ENCODE results near the gene PDGFA. TPM values are rescaled to one million over a fixed set of nuclear protein-coding genes. Genes with fewer than 3 reads are reported as not detected.

PDGFA gene
- total RNA-seq, 2 experiments from 2014 or later, result 7.7 TPM

DNA sequence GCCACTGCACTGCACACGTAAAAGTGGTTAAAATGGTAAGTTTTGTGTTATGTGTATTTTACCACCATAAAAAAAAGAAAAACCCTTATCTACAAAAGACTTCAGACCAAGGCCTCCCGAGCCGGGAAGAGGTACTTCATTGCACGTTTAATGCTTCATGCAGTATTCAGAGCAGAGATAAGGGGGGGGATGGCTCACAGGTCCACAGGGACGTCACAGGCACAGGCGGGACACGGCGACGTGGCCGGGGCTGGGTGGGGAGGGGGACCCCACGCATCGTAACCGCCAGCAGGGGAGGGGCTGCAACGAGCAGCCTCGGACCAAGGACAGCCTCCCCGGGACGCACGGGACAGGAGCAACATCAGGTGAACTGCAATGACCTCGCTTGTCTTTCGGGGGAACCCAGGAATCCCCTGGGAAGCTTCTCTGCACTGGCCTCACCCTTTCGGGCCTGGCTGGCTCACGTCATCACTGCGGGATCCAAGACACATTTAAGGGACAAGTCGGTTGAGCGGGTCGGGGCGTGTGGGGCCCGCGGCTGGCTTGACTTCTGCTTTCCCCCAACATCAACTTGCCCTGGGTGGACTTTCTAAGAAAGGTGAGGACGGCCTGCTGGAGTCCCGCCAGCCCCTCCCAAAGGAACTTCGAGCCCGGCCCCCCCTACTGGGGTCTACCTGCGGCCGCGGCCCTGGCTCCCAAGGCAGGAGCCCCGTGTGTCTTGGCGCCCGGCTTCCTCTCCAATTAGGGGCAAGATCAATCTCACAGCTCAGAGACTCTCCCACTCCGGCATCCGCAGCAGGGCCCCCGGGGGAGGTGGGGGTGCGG, 29.6 kb upstream of the PDGFA start:
- Mint-ChIP-seq H3K9me3 (peaks cover 5% of the 10 kb centered on the region), H3K4me3 (no peak overlapping the region), H3K4me1 (ENCODE audit: low read depth) (no peaks in the 10 kb centered on the region), H3K27me3 (ENCODE audit: low read depth) (no peaks in the 10 kb centered on the region), H3K27ac (no peak overlapping the region), H3K36me3 (ENCODE audit: low read depth) (peaks cover 7% of the 10 kb centered on the region)
- intact Hi-C loops (cut with micrococcal nuclease), result no loop called here
- CTCF ChIA-PET, result no interaction called here
- no peak for DNase-seq

DNA sequence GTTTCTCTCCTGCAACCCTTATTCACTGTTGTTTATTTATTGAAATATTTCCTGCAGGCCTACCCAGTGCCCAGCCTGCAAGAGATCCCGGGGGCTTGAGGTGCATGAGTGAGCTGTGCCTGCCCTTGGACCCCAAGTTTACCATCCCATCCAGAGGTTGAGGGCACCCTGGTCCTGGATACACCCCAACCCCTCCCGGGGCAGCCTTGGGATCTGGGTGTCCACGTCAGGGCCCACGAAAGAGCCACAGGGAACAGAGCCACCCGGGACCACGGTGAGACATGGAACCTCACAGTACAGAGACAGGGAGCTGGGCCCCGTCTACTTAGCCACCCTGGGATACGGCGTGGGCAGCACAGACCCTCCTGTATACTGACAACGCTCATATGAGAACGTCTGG, 28.8 kb upstream of the PDGFA start:
- Mint-ChIP-seq H3K4me1 (ENCODE audit: low read depth) (no peaks in the 10 kb centered on the region), H3K4me3 (no peak overlapping the region)
- CTCF ChIA-PET, result no interaction called here

DNA sequence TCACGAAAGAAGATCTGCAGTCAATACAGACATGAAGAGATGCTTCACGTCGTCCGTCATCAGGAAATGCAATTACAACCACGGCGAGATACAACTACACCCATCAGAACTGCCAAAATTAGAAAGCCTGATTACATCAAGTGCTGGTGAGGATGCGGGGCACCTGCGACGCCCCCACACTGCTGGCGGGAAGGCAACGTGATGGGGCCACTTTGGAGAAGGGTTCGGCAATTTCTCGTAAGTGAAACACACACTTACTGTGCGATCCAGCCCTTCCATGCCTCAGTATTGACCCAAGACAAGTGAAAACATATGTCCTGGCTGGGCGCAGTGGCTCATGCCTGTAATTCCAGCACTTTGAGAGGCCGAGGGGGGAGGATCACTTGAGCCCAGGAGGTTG, 25.8 kb upstream of the PDGFA start:
- no peaks in the 10 kb centered on the region for H3K4me1 Mint-ChIP-seq (ENCODE audit: low read depth)
- no peak overlapping the region for H3K4me3 Mint-ChIP-seq
- H3K27ac Mint-ChIP-seq, result no peak overlapping the region
- H3K36me3 Mint-ChIP-seq (ENCODE audit: low read depth), result peaks cover 7% of the 10 kb centered on the region
- no peaks in the 10 kb centered on the region for H3K27me3 Mint-ChIP-seq (ENCODE audit: low read depth)
- peaks cover 9% of the 10 kb centered on the region for H3K9me3 Mint-ChIP-seq
- intact Hi-C loops (cut with micrococcal nuclease), result no loop called here
- no peak for DNase-seq
- CTCF ChIA-PET, result no interaction called here

More for the DNA sequence above, 28.8 kb upstream of the PDGFA start:
- H3K36me3 Mint-ChIP-seq (ENCODE audit: low read depth), result peaks cover 7% of the 10 kb centered on the region
- no peak overlapping the region for H3K27ac Mint-ChIP-seq
- no peaks in the 10 kb centered on the region for H3K27me3 Mint-ChIP-seq (ENCODE audit: low read depth)
- DNase-seq, result no peak
- intact Hi-C loops (cut with micrococcal nuclease), result no loop called here
- H3K9me3 Mint-ChIP-seq, result peaks cover 5% of the 10 kb centered on the region

DNA sequence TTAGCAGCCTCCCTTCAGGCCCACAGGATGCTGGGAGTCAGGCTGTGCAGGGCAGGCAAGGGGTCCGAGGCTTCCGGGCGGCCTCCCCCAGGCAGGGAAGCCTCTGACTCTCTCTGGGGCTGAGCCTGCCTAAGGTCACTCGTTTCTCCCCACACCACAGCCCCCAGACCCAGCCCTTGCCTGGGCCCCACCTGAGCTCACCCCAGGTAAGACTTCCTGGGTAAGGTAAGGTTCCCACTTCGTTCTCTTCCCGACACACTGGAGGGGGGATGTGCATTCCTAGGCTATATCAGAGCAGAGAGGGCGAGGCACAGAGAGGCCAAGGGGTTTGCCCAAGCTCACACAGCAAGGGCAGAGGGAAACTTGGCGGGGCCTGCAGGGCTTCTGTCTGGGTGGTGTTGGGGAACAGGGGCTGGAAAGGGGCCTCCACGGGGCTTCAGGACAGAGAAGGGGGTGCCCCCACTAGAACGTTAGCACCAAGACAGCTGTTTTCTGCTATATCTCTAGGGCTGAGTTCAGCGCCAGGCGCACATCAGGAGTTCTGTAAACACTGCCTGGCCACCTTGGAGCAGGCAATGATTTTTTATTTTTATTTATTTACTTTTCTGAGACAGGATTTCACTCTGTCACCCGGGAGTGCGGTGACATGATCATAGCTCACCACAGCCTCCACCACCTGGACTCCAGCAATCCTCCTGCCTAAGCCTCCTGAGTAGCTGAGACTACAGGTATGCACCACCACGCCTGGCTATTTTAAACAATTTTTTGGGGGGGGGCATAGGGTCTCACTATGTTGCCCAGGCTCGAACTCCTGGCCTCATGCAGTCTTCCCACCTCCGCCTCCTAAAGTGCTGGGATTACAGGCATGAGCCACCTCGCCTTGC, 24.9 kb upstream of the PDGFA start:
- peaks cover 7% of the 10 kb centered on the region for H3K36me3 Mint-ChIP-seq (ENCODE audit: low read depth)
- CTCF ChIA-PET, result no interaction called here
- no peak for DNase-seq
- no peak overlapping the region for H3K4me3 Mint-ChIP-seq
- no peaks in the 10 kb centered on the region for H3K27me3 Mint-ChIP-seq (ENCODE audit: low read depth)
- no peaks in the 10 kb centered on the region for H3K4me1 Mint-ChIP-seq (ENCODE audit: low read depth)
- peaks cover 10% of the 10 kb centered on the region for H3K9me3 Mint-ChIP-seq
- no peak overlapping the region for H3K27ac Mint-ChIP-seq
- intact Hi-C loops (cut with micrococcal nuclease), result no loop called here

DNA sequence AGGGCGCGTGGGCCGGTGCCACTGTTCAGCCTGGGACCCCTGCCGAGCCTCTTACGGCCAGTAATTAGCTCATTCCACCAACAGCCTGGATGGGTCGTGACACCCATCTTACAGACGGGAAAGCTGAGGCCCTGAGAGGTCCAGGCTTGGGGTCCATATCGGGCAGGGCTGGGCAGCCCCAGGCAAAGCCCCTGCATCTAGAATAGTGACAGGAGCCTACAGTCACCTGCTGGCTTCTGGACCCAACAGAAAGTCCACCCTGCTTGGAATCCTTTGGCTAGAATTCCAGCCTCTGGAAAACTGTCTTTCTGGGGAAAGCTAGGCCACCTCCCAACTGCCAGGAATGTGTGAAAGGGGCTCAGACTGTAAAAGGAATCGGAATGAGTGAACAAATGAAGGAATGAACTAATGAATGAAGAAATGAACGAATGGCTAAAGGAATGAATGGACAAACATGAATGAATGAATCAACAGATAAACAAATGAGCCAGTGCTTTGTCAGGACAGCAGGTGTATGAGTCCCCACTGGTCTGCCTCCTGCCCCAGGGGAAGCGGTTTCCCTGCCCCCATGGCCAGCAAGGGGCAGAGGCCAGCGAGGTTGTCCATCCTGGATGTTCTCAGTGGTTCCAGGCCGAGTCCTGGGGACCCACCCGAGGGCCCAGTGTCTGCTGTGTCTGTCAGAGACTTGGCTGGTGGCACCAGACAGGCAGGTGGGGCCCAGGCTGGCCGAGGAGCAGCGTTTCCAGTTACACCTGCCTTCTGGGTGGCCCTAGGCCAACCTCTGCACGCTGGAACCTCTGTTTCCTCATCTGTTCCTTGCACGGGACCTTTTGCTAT, 24.1 kb upstream of the PDGFA start:
- no peaks in the 10 kb centered on the region for H3K4me1 Mint-ChIP-seq (ENCODE audit: low read depth)
- DNase-seq, result no peak
- CTCF ChIA-PET, result no interaction called here
- peaks cover 5% of the 10 kb centered on the region for H3K36me3 Mint-ChIP-seq (ENCODE audit: low read depth)
- no peak overlapping the region for H3K4me3 Mint-ChIP-seq
- H3K27me3 Mint-ChIP-seq (ENCODE audit: low read depth), result no peaks in the 10 kb centered on the region
- H3K9me3 Mint-ChIP-seq, result peaks cover 10% of the 10 kb centered on the region
- no peak overlapping the region for H3K27ac Mint-ChIP-seq
- intact Hi-C loops (cut with micrococcal nuclease), result no loop called here

DNA sequence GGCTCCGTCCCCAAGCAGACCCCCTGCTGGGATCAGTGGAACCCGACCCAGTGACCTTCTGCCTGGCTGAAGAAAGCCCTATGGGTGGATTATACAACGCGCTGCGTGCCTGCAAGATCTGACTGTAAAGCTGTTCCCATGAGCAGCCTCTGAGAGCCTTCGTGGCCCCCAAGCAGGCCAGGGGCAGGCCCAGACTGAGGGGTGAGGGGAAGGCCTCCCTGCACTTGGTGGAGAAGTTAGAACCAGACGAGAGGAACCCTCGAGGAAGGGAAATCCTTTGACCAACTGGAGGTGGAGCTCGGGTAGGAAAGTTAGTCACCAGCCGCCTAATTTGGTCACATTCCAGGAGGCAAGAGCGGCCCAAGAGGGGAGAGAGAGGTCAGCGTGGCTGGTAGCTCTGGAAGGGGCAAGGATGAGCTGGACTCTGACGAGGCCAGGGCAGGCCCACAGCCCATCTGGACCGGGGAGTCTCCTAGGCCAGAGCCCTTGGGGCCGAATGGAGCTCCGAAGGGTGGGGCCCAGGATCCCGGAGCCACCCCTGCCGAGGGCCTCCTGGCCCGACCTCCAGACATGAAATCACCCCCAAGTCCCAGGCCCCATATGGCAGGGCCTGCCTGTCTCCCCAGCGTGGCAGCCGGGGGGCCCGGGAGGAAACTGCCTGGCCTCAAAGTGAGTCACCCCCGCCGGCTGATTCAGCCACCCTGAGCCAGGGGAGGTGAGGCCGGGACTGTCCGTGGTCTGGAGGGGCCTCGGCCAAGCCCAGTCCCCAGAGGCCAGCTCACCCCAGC, 23.3 kb upstream of the PDGFA start:
- peaks cover 3% of the 10 kb centered on the region for H3K36me3 Mint-ChIP-seq (ENCODE audit: low read depth)
- DNase-seq, result no peak
- intact Hi-C loops (cut with micrococcal nuclease), result no loop called here
- H3K27ac Mint-ChIP-seq, result no peak overlapping the region
- no peak overlapping the region for H3K4me3 Mint-ChIP-seq
- H3K27me3 Mint-ChIP-seq (ENCODE audit: low read depth), result no peaks in the 10 kb centered on the region
- CTCF ChIA-PET, result no interaction called here
- H3K4me1 Mint-ChIP-seq (ENCODE audit: low read depth), result no peaks in the 10 kb centered on the region
- peaks cover 10% of the 10 kb centered on the region for H3K9me3 Mint-ChIP-seq

DNA sequence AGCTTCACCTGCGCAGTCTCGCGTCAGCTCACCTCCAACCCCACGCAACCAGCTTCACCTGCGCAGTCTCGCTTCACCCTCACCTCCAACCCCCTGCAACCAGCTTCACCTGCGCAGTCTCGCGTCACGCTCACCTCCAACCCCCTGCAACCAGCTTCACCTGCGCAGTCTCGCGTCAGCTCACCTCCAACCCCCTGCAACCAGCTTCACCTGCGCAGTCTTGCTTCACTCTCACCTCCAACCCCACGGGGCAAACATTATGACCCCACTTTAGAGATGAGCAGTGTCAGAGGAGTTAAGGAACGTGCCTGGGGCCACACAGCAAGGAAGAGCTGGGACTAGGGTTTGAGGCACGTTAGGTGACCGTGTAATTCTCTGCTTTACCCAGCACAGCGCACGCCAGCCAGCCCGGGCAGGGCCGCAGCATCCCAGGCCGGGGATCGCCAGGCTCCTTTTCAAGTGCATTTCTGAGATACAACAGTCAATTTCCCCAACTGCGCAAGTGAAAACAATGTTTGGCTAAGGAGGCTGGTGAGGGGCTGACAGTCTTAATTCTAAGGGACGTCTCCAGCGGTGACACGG, 22.6 kb upstream of the PDGFA start:
- H3K9me3 Mint-ChIP-seq, result peaks cover 10% of the 10 kb centered on the region
- H3K27me3 Mint-ChIP-seq (ENCODE audit: low read depth), result no peaks in the 10 kb centered on the region
- no peak for DNase-seq
- H3K36me3 Mint-ChIP-seq (ENCODE audit: low read depth), result peaks cover 3% of the 10 kb centered on the region
- intact Hi-C loops (cut with micrococcal nuclease), result no loop called here
- H3K27ac Mint-ChIP-seq, result no peak overlapping the region
- H3K4me3 Mint-ChIP-seq, result no peak overlapping the region
- CTCF ChIA-PET, result no interaction called here
- H3K4me1 Mint-ChIP-seq (ENCODE audit: low read depth), result no peaks in the 10 kb centered on the region

DNA sequence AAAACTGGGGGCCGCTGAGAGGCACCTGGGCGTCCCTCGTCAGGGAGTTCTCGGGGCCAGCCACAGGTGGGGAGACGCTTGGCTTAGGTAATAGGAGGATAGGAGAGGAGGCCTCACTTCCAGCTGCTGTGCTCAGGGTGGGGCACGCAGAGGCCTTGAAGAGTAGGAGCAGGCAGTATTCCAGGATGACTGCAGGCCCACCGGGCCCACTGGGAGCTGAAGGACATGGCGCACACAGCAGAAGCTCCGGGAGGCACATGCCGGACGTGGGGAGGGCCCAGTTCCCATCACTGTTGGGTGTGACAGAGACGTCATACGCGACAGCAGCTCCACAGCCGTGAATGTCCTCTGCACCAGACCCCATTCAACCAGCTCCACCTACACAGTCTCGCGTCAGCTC, 22.0 kb upstream of the PDGFA start:
- CTCF ChIA-PET, result no interaction called here

DNA sequence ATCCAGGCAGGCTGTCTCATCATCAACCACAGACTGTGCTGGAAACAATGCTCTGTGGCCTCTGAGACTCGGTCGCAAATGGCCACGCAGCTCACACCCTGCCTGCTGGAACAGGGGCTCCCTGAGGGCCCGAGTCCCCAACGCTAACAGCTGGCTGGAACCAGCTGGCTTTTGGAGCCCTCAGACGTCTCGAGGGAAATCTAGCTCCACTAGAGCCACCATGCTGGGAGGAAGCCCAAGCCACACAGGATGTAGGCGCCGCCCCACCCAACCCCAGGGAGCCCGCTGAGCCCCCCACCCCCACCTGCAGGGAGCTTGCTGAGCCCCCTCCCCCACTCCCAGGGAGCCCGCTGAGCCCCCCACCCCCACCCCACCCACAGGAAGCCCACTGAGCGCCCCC, 21.4 kb upstream of the PDGFA start:
- no peak overlapping the region for H3K27ac Mint-ChIP-seq
- CTCF ChIA-PET, result no interaction called here
- H3K27me3 Mint-ChIP-seq (ENCODE audit: low read depth), result no peaks in the 10 kb centered on the region
- H3K36me3 Mint-ChIP-seq (ENCODE audit: low read depth), result no peaks in the 10 kb centered on the region
- H3K4me1 Mint-ChIP-seq (ENCODE audit: low read depth), result no peaks in the 10 kb centered on the region
- DNase-seq, result no peak
- H3K9me3 Mint-ChIP-seq, result peaks cover 10% of the 10 kb centered on the region
- intact Hi-C loops (cut with micrococcal nuclease), result no loop called here
- no peak overlapping the region for H3K4me3 Mint-ChIP-seq

More for the DNA sequence above, 22.0 kb upstream of the PDGFA start:
- intact Hi-C loops (cut with micrococcal nuclease), result no loop called here
- DNase-seq, result no peak
- Mint-ChIP-seq H3K4me3 (no peak overlapping the region), H3K27me3 (ENCODE audit: low read depth) (no peaks in the 10 kb centered on the region), H3K36me3 (ENCODE audit: low read depth) (peaks cover under 1% of the 10 kb centered on the region), H3K4me1 (ENCODE audit: low read depth) (no peaks in the 10 kb centered on the region), H3K27ac (no peak overlapping the region), H3K9me3 (peaks cover 10% of the 10 kb centered on the region)

DNA sequence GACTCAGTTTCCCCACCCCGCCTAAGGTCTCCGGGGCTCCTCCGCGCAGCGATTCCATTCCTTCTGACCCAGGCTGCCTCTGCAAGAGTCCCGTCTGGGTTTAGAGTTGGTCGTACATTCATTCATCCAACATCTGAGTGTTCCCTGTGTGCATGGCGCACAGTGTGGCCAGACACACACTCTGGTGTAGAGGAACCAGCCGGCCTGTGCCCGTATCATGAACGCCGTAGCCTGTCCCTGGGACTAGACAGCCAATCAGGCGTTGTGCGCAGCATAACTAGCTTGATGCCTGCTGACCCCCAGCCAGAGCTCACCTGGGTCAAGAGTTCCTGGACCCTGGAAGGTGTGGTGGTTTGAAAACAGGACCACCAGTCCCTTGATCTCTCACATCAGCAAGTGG, 20.9 kb upstream of the PDGFA start:
- no peak for DNase-seq
- Mint-ChIP-seq H3K4me3 (no peak overlapping the region), H3K4me1 (ENCODE audit: low read depth) (no peaks in the 10 kb centered on the region), H3K36me3 (ENCODE audit: low read depth) (no peaks in the 10 kb centered on the region), H3K27me3 (ENCODE audit: low read depth) (no peaks in the 10 kb centered on the region), H3K27ac (no peak overlapping the region), H3K9me3 (peaks cover 9% of the 10 kb centered on the region)
- intact Hi-C loops (cut with micrococcal nuclease), result no loop called here
- CTCF ChIA-PET, result no interaction called here

DNA sequence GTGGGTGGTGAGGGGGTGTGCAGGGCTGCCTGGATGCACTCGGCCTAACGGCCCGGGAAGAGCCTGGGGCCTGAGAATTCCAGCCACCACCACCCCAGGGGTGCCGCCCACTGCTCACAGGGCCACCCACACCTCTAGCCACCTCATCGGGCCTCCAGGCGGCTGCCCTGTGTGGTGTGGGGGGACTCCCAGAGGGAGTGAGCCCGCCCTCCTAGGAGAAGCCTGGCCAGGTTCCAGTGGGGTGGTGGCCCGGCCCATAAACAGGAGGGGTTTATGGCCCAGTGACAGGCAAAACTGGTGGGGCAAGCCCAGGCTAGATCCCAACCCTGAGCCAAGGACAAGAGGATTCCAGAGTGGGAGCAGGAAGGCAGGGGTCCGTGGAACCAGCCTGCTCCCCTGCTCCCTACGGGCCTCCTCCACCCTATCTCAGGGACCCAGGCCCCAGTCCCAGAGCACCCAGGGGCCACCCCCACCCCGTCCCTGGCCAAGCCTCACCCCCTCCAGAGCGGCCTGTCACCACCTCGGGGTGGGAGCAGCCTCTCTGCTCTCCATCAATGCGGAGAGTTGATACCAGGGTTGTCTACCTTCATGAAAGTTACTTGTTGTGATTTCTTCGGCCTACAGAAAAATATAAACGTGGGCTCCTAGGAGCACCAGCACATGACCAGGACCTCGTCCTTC, 20.2 kb upstream of the PDGFA start:
- intact Hi-C loops (cut with micrococcal nuclease), result no loop called here
- Mint-ChIP-seq H3K4me1 (ENCODE audit: low read depth) (no peaks in the 10 kb centered on the region), H3K9me3 (peaks cover 4% of the 10 kb centered on the region), H3K4me3 (no peak overlapping the region), H3K27ac (no peak overlapping the region), H3K27me3 (ENCODE audit: low read depth) (no peaks in the 10 kb centered on the region), H3K36me3 (ENCODE audit: low read depth) (no peaks in the 10 kb centered on the region)
- no peak for DNase-seq
- CTCF ChIA-PET, result no interaction called here
